ENCODE measurements around the gene F12. TPM values are rescaled to one million over a fixed set of nuclear protein-coding genes. Genes with fewer than 3 reads are reported as not detected.

Gene F12
- total RNA-seq, 1 donor from 2014 or later, result 5.8 TPM

GRCh38 chr5:177433658-177434217 lies 24.4 kb upstream of the F12 start:
- Mint-ChIP-seq H3K27ac (peak overlapping the region; percentile 83), H3K36me3 (ENCODE audit: low read depth) (peaks cover 92% of the 10 kb centered on the region), H3K27me3 (ENCODE audit: low read depth) (no peaks in the 10 kb centered on the region), H3K4me1 (ENCODE audit: low read depth) (peaks cover 53% of the 10 kb centered on the region), H3K4me3 (ENCODE audit: low read depth) (no peak overlapping the region), H3K9me3 (no peaks in the 10 kb centered on the region)
- no peak for DNase-seq (ENCODE audit: low spot score)
- intact Hi-C loops (cut with micrococcal nuclease), result loop anchor here (1.0 kb wide), 1 partner anchor 11 kb away; no protein-coding TSS in a partner anchor

GRCh38 chr5:177432839-177433657 lies 23.7 kb upstream of the F12 start:
- Mint-ChIP-seq H3K27ac (peak overlapping the region; percentile 46), H3K27me3 (ENCODE audit: low read depth) (no peaks in the 10 kb centered on the region), H3K4me3 (ENCODE audit: low read depth) (no peak overlapping the region), H3K36me3 (ENCODE audit: low read depth) (peaks cover 90% of the 10 kb centered on the region), H3K4me1 (ENCODE audit: low read depth) (peaks cover 53% of the 10 kb centered on the region), H3K9me3 (no peaks in the 10 kb centered on the region)
- intact Hi-C loops (cut with micrococcal nuclease), result no loop called here
- no peak for DNase-seq (ENCODE audit: low spot score)

GRCh38 chr5:177432143-177432838 lies 22.9 kb upstream of the F12 start:
- H3K4me3 Mint-ChIP-seq (ENCODE audit: low read depth), result peak overlapping the region; percentile 77
- H3K4me1 Mint-ChIP-seq (ENCODE audit: low read depth), result peaks cover 58% of the 10 kb centered on the region
- H3K9me3 Mint-ChIP-seq, result no peaks in the 10 kb centered on the region
- H3K36me3 Mint-ChIP-seq (ENCODE audit: low read depth), result peaks cover 89% of the 10 kb centered on the region
- intact Hi-C loops (cut with micrococcal nuclease), result no loop called here
- no peaks in the 10 kb centered on the region for H3K27me3 Mint-ChIP-seq (ENCODE audit: low read depth)
- peak overlapping the region; percentile 92 for H3K27ac Mint-ChIP-seq
- DNase-seq (ENCODE audit: low spot score), result no peak

GRCh38 chr5:177431317-177432142 lies 22.2 kb upstream of the F12 start:
- Mint-ChIP-seq H3K36me3 (ENCODE audit: low read depth) (peaks cover 83% of the 10 kb centered on the region), H3K27me3 (ENCODE audit: low read depth) (no peaks in the 10 kb centered on the region), H3K4me3 (ENCODE audit: low read depth) (peak overlapping the region; percentile 77), H3K4me1 (ENCODE audit: low read depth) (peaks cover 56% of the 10 kb centered on the region), H3K27ac (peak overlapping the region; percentile 92), H3K9me3 (no peaks in the 10 kb centered on the region)
- DNase-seq (ENCODE audit: low spot score), result peak; percentile 77
- intact Hi-C loops (cut with micrococcal nuclease), result no loop called here

GRCh38 chr5:177430972-177431316 lies 21.6 kb upstream of the F12 start:
- H3K9me3 Mint-ChIP-seq, result no peaks in the 10 kb centered on the region
- H3K4me3 Mint-ChIP-seq (ENCODE audit: low read depth), result peak overlapping the region; percentile 91
- peaks cover 56% of the 10 kb centered on the region for H3K4me1 Mint-ChIP-seq (ENCODE audit: low read depth)
- DNase-seq (ENCODE audit: low spot score), result no peak
- intact Hi-C loops (cut with micrococcal nuclease), result no loop called here
- no peaks in the 10 kb centered on the region for H3K27me3 Mint-ChIP-seq (ENCODE audit: low read depth)
- H3K27ac Mint-ChIP-seq, result peak overlapping the region; percentile 67
- H3K36me3 Mint-ChIP-seq (ENCODE audit: low read depth), result peaks cover 79% of the 10 kb centered on the region

- H3K4me3 Mint-ChIP-seq (ENCODE audit: low read depth), result peak overlapping the region; percentile 91
- H3K27me3 Mint-ChIP-seq (ENCODE audit: low read depth), result no peaks in the 10 kb centered on the region
- no peaks in the 10 kb centered on the region for H3K9me3 Mint-ChIP-seq
- DNase-seq (ENCODE audit: low spot score), result no peak
- H3K4me1 Mint-ChIP-seq (ENCODE audit: low read depth), result peaks cover 60% of the 10 kb centered on the region
- peak overlapping the region; percentile 95 for H3K27ac Mint-ChIP-seq
- intact Hi-C loops (cut with micrococcal nuclease), result no loop called here
- H3K36me3 Mint-ChIP-seq (ENCODE audit: low read depth), result peaks cover 74% of the 10 kb centered on the region
Observed at GRCh38 chr5:177430140-177430951, 21.0 kb upstream of the F12 start.

- Mint-ChIP-seq H3K4me1 (ENCODE audit: low read depth) (peaks cover 61% of the 10 kb centered on the region), H3K27ac (peak overlapping the region; percentile 95), H3K36me3 (ENCODE audit: low read depth) (peaks cover 65% of the 10 kb centered on the region), H3K27me3 (ENCODE audit: low read depth) (no peaks in the 10 kb centered on the region), H3K9me3 (no peaks in the 10 kb centered on the region), H3K4me3 (ENCODE audit: low read depth) (peak overlapping the region; percentile 91)
- DNase-seq (ENCODE audit: low spot score), result peak; percentile 79
- intact Hi-C loops (cut with micrococcal nuclease), result loop anchor here (1.0 to 5.0 kb wide), 4 partner anchors 17 to 78 kb away; partner anchors contain the start of genes LMAN2 and PRR7
Observed at GRCh38 chr5:177429248-177430040, 20.1 kb upstream of the F12 start.

GRCh38 chr5:177428574-177429217 lies 19.3 kb upstream of the F12 start:
- H3K4me3 Mint-ChIP-seq (ENCODE audit: low read depth), result peak overlapping the region; percentile 91
- intact Hi-C loops (cut with micrococcal nuclease), result loop anchor here (1.0 to 5.0 kb wide), 4 partner anchors 18 to 77 kb away; partner anchors contain the start of genes LMAN2 and PRR7
- peak overlapping the region; percentile 95 for H3K27ac Mint-ChIP-seq
- peaks cover 59% of the 10 kb centered on the region for H3K36me3 Mint-ChIP-seq (ENCODE audit: low read depth)
- no peak for DNase-seq (ENCODE audit: low spot score)
- no peaks in the 10 kb centered on the region for H3K27me3 Mint-ChIP-seq (ENCODE audit: low read depth)
- no peaks in the 10 kb centered on the region for H3K9me3 Mint-ChIP-seq
- H3K4me1 Mint-ChIP-seq (ENCODE audit: low read depth), result peaks cover 63% of the 10 kb centered on the region

- H3K27me3 Mint-ChIP-seq (ENCODE audit: low read depth), result no peaks in the 10 kb centered on the region
- intact Hi-C loops (cut with micrococcal nuclease), result loop anchor here (2.0 to 5.0 kb wide), 4 partner anchors 19 to 891 kb away; partner anchors contain the start of genes PDLIM7, PRR7 and RNF44
- peaks cover 59% of the 10 kb centered on the region for H3K4me1 Mint-ChIP-seq (ENCODE audit: low read depth)
- no peak for DNase-seq (ENCODE audit: low spot score)
- H3K27ac Mint-ChIP-seq, result peak overlapping the region; percentile 95
- H3K36me3 Mint-ChIP-seq (ENCODE audit: low read depth), result peaks cover 53% of the 10 kb centered on the region
- peak overlapping the region; percentile 91 for H3K4me3 Mint-ChIP-seq (ENCODE audit: low read depth)
- H3K9me3 Mint-ChIP-seq, result no peaks in the 10 kb centered on the region
Observed at GRCh38 chr5:177427919-177428573, 18.7 kb upstream of the F12 start.

- H3K27ac Mint-ChIP-seq, result peak overlapping the region; percentile 95
- H3K36me3 Mint-ChIP-seq (ENCODE audit: low read depth), result peaks cover 47% of the 10 kb centered on the region
- H3K27me3 Mint-ChIP-seq (ENCODE audit: low read depth), result no peaks in the 10 kb centered on the region
- peaks cover 58% of the 10 kb centered on the region for H3K4me1 Mint-ChIP-seq (ENCODE audit: low read depth)
- intact Hi-C loops (cut with micrococcal nuclease), result loop anchor here (2.0 to 5.0 kb wide), 3 partner anchors 35 to 891 kb away; partner anchors contain the start of genes PDLIM7 and RNF44
- DNase-seq (ENCODE audit: low spot score), result no peak
- no peaks in the 10 kb centered on the region for H3K9me3 Mint-ChIP-seq
- H3K4me3 Mint-ChIP-seq (ENCODE audit: low read depth), result peak overlapping the region; percentile 91
Observed at GRCh38 chr5:177427211-177427822, 18.0 kb upstream of the F12 start.

Data from activated T-helper 2 cell treated with anti-CD3 and anti-CD28 coated beads, Interferon-gamma antibody, Interleukin-2, Interleukin-4, amounts not matched to agents 10 μg/mL and 5 μg/mL and 100 μg/mL, durations not matched to agents 14 hours and 24 hours and 36 hours (primary cell).